Upper lobe of left lung (tissue), 4 donors: Measurements from ENCODE around the gene CABLES2.

Experiments
- CTCF ChIP-seq, 6 experiments: fragments of 450-650 bp in 4 of 6; fragments of 200-600 bp in 2 of 6; sonication (generic) in 2 of 6; IDR thresholded peaks; one replicate each; pipeline ENCODE4 v1.5.1; 2016 to 2019; ENCODE audit warnings: antibody characterized with exemption in 6 of 6
- POLR2AphosphoS5 ChIP-seq, 2 donors: sonication (generic); formaldehyde crosslinking; IDR thresholded peaks; one replicate each; pipeline ENCODE4 v1.5.1; 2017; ENCODE audit warnings: antibody characterized with exemption in 2 of 2

GRCh38 chr20:62425281-62426058 lies 18.4 kb upstream of the CABLES2 start:
- TF ChIP-seq CTCF (IDR thresholded peaks at IDR 0.05) (no peak), POLR2AphosphoS5 (IDR thresholded peaks at IDR 0.05) (no peak)
